K562 (cell line): ENCODE results near the gene GPS2. TPM values are rescaled to one million over a fixed set of nuclear protein-coding genes. Genes with fewer than 3 reads are reported as not detected.

Experiments used
- ATAC-seq: fragments of 200-7000 bp; cut with Tn5 transposase; 3 replicates; pipeline ENCODE4 v1.9.1; 2020; ENCODE audit warnings: moderate library complexity
- BruUV-seq: library from RNA; stranded (reverse); fragments of 400-500 nt; replicated peaks from 2 replicates; lab custom pipeline; 2021; lab: Mats Ljungman, UMichigan
- CTCF ChIA-PET: fragments of 300-600 bp; formaldehyde crosslinking; extraction: SDS; loops from one replicate; lab custom pipeline; 2021; ENCODE audit warnings: low intra/inter-chr PET ratio; lab: Yijun Ruan, JAX
- POLR2A ChIA-PET: fragments of 300-600, 350-650 bp; sonication (Branson Sonifier 250); formaldehyde crosslinking; extraction: SDS; loops from one replicate; lab custom pipeline; 2021; ENCODE audit warnings: antibody characterized with exemption, inconsistent platforms; lab: Yijun Ruan, JAX
- DNase-seq, 4 experiments: peaks; one replicate each; pipeline versions ENCODE4 v3.0.0 to v3.0.0-alpha.2; 2011 to 2018; ENCODE audit warnings: low spot score in 3 of 4, mixed read lengths in 3 of 4; ENCODE audit errors: extremely low read depth in 1 of 4
- FAIRE-seq: peaks from 2 replicates; lab custom pipeline; 2011; peaks lifted over from hg19 to GRCh38; lab: Jason Lieb, UNC
- H2AFZ ChIP-seq: 2 replicates; pipeline ENCODE4 v1.6.0; 2011; ENCODE audit warnings: low read depth, low read length, control low read depth, inconsistent platforms
- H3K27ac ChIP-seq: fragments of 200-600 bp; 3 replicates; pipeline ENCODE4 v1.8.0; 2011; ENCODE audit warnings: low read depth, mild to moderate bottlenecking, control low read depth, inconsistent platforms, low read length, moderate library complexity, mixed read lengths; ENCODE audit errors: extremely low read depth
- H3K27me3 ChIP-seq, 2 experiments: fragments of 300-600 bp in 1 of 2; 2 replicates in 1 of 2; 3 replicates in 1 of 2; pipeline versions ENCODE4 v1.6.0 to v1.8.0; 2011; ENCODE audit warnings: inconsistent platforms in 2 of 2, low read length in 2 of 2, mild to moderate bottlenecking in 1 of 2, mixed read lengths in 1 of 2, moderate library complexity in 1 of 2; ENCODE audit not compliant: control insufficient read depth in 2 of 2, insufficient read depth in 2 of 2
- H3K36me3 ChIP-seq: fragments of 300-600 bp; 3 replicates; pipeline ENCODE4 v1.8.0; 2011; ENCODE audit warnings: mild to moderate bottlenecking, low read length, inconsistent platforms; ENCODE audit not compliant: control insufficient read depth, insufficient read depth
- H3K4me1 ChIP-seq, 2 experiments: fragments of 200-600 bp in 1 of 2; replicated peaks in 1 of 2; 2 replicates in 1 of 2; 3 replicates in 1 of 2; pipeline versions ENCODE4 v1.5.1 to v1.8.0; 2011; ENCODE audit warnings: inconsistent platforms in 2 of 2, low read length in 2 of 2, mild to moderate bottlenecking in 1 of 2, mixed read lengths in 1 of 2, moderate library complexity in 1 of 2; ENCODE audit not compliant: control insufficient read depth in 2 of 2, insufficient read depth in 2 of 2
- H3K4me2 ChIP-seq: 2 replicates; pipeline ENCODE4 v1.6.1; 2011; ENCODE audit warnings: low read length, control low read depth, inconsistent platforms, mixed read lengths; ENCODE audit not compliant: insufficient read depth
- H3K4me3 ChIP-seq: fragments of 200-600 bp; sonication (generic), shearing (Covaris generic); 2 replicates; pipeline ENCODE4 v1.5.1; 2016; ENCODE audit warnings: control low read depth, inconsistent platforms
- H3K79me2 ChIP-seq: fragments of 200-600 bp; 3 replicates; pipeline ENCODE4 v1.8.0; 2011; ENCODE audit warnings: low read length, inconsistent platforms; ENCODE audit not compliant: control insufficient read depth, insufficient read depth
- H3K9ac ChIP-seq, 2 experiments: 2 replicates each; pipeline versions ENCODE4 v1.6.0 to v1.6.1; 2011; ENCODE audit warnings: low read depth in 2 of 2, low read length in 2 of 2, control low read depth in 1 of 2, inconsistent platforms in 1 of 2, mild to moderate bottlenecking in 1 of 2, mixed read lengths in 1 of 2; ENCODE audit not compliant: insufficient read depth in 1 of 2
- H3K9me1 ChIP-seq: one replicate; pipeline ENCODE4 v1.6.0; 2011; ENCODE audit warnings: inconsistent platforms, mild to moderate bottlenecking, low read length, moderate library complexity; ENCODE audit not compliant: control insufficient read depth, insufficient read depth
- H3K9me3 ChIP-seq: replicated peaks from 2 replicates; pipeline ENCODE4 v1.5.1; 2011; ENCODE audit warnings: low read depth, low read length, inconsistent platforms; ENCODE audit not compliant: control insufficient read depth, insufficient read depth
- H4K20me1 ChIP-seq: replicated peaks from 2 replicates; pipeline ENCODE4 v1.6.1; 2011; ENCODE audit warnings: low read length, inconsistent platforms, mixed read lengths; ENCODE audit not compliant: control insufficient read depth, insufficient read depth
- BCOR ChIP-seq: fragments of 450-650 bp; IDR thresholded peaks from 2 replicates; pipeline ENCODE4 v1.6.1; 2016
- MBD1 ChIP-seq: fragments of 250-450 bp; sonication (Bioruptor Pico); IDR thresholded peaks from 2 replicates; pipeline ENCODE4 v1.8.0; 2022; ENCODE audit warnings: inconsistent platforms
- MYC ChIP-seq, 2 experiments: fragments of 250-450 bp in 1 of 2; sonication (Bioruptor Pico) in 1 of 2; IDR thresholded peaks; 2 replicates each; pipeline versions ENCODE4 v1.5.1 to v1.6.1; 2012 to 2021; ENCODE audit warnings: low read depth in 2 of 2, borderline replicate concordance in 1 of 2, improper control_type of control experiment in 1 of 2, low read length in 1 of 2, mild to moderate bottlenecking in 1 of 2, moderate library complexity in 1 of 2
- NFRKB ChIP-seq: fragments of 450-650 bp; IDR thresholded peaks from 2 replicates; pipeline ENCODE4 v1.6.1; 2016; ENCODE audit warnings: low read depth
- NR2F6 ChIP-seq: fragments of 450-650 bp; formaldehyde crosslinking; IDR thresholded peaks from 2 replicates; pipeline ENCODE4 v1.4.0; 2020; ENCODE audit warnings: mild to moderate bottlenecking
- RCOR1 ChIP-seq, 2 experiments: IDR thresholded peaks; 2 replicates each; pipeline ENCODE4 v1.6.1; 2012; ENCODE audit warnings: low read depth in 2 of 2, low read length in 2 of 2, borderline replicate concordance in 1 of 2, improper control_type of control experiment in 1 of 2
- TBP ChIP-seq: optimal IDR thresholded peaks from 2 replicates; pipeline ENCODE3; 2011; ENCODE audit warnings: low read depth, low read length, improper control_type of control experiment
- WGBS: fragments of 100-300 bp; shearing (Covaris generic); methylation state at CpG from one replicate; pipeline ENCODE4 v1.1.6; 2016; ENCODE audit warnings: low coverage, mixed read lengths; ENCODE audit not compliant: insufficient coverage; ENCODE audit errors: missing lambda C conversion rate; 5-methylcytosine and 5-hydroxymethylcytosine counted together
- in situ Hi-C: fragments of 300-500 bp; cut with MboI; formaldehyde crosslinking; loops from 4 replicates; pipeline ENCODE4 v1.15.0; 2018; ENCODE audit warnings: inconsistent platforms, mixed read lengths
- intact Hi-C: fragments of 100-400 bp; cut with micrococcal nuclease; formaldehyde crosslinking; loops from 2 replicates; pipeline ENCODE4 v1.14.2; 2022
- polyA plus RNA-seq, 8 experiments: library from polyadenylated mRNA; depleted of rRNA in 4 of 8; stranded (reverse) in 5 of 8; unstranded in 3 of 8; fragments of >200 nt; fragmentation: Nextera tagmentation in 2 of 8; fragmentation: Illumina TruSeq in 1 of 8; extraction: Ambion mirVana in 2 of 8; extraction: Trizol in 1 of 8; gene quantifications; 2 replicates each; pipeline versions ENCODE4 v1.2.1 to v1.2.3, GENCODE V29; 2011 to 2014; ENCODE audit warnings: inconsistent platforms in 1 of 8, missing spikeins in 1 of 8
- total RNA-seq, 7 experiments: library from RNA; depleted of rRNA in 6 of 7; stranded (reverse); fragments of >200 nt in 6 of 7; fragmentation: Illumina TruSeq in 2 of 7; extraction: Trizol in 2 of 7; gene quantifications; 2 replicates each; pipeline versions ENCODE4 v1.2.1 to v1.2.3, GENCODE V29; 2011 to 2021; ENCODE audit warnings: low replicate concordance in 1 of 7

Gene GPS2
- total and polyA plus RNA-seq, 9 of the 15 experiments (the other 6 are each of a cell fraction or from before 2014, with no cell fraction given) = 18.3 to 75.7 (median 37.0) TPM

- intact Hi-C loops (no loop called here), in situ Hi-C loops (no loop called here)
- ChIA-PET CTCF (no interaction called here), POLR2A (interaction anchor here (0.7 kb wide), 1 partner anchor 14 kb away, joined by 3 read pairs; no protein-coding TSS in a partner anchor)
- Histone ChIP-seq H3K27me3 (no peaks in the 10 kb centered on the region), H3K4me3 (no peak overlapping the region), H3K9me3 (no peaks in the 10 kb centered on the region), H2AFZ (no peak overlapping the region), H3K79me2 (no peaks in the 10 kb centered on the region), H3K4me1 (peaks cover 11 to 40% of the 10 kb centered on the region in 2 experiments), H3K4me2 (no peak overlapping the region), H3K9me1 (no peaks in the 10 kb centered on the region), H4K20me1 (no peaks in the 10 kb centered on the region), H3K36me3 (0 out of 3 replicates have a peak, but pooled peaks cover under 1% of the 10 kb centered on the region), H3K27ac (no peak overlapping the region), H3K9ac (no peak overlapping the region)
- WGBS = 79% methylated on average over 9 of the region's 19 CpGs
- BruUV-seq = no TSS peak
- DNase-seq (no peak), ATAC-seq (no peak), FAIRE-seq (no peak)
- TF ChIP-seq MYC (IDR thresholded peaks at IDR 0.05; ENCODE audit: low read depth, low read length) = no peak
- TF ChIP-seq MYC (CRISPR knock-in tag; IDR thresholded peaks at IDR 0.05; ENCODE audit: borderline replicate concordance, low read depth) = no peak
- no peak for TF ChIP-seq NR2F6 (CRISPR knock-in tag)
- no peak for TF ChIP-seq RCOR1 (IDR thresholded peaks at IDR 0.05; ENCODE audit: borderline replicate concordance in 1 of 2, low read depth in 2 of 2, low read length in 2 of 2)
- TF ChIP-seq NFRKB = no peak
- TF ChIP-seq TBP = no peak
- TF ChIP-seq BCOR = no peak
- TF ChIP-seq MBD1 (CRISPR knock-in tag) = no peak
Measured at GRCh38 chr17:7290166-7290565, 25.0 kb downstream of the GPS2 start.
